Lung (tissue), 12 donors: ENCODE measurements around the gene LRRK1. TPM values are rescaled to one million over a fixed set of nuclear protein-coding genes. Genes with fewer than 3 reads are reported as not detected.
"Not testable (repeated sequence)": the region's sequence is repeated elsewhere in the genome, so short reads cannot be mapped to it uniquely, and the experiment has no call there.

Experiments
- ATAC-seq: fragments of 200-7000 bp; cut with Tn5 transposase; one replicate; pipeline ENCODE4 v1.9.1; 2020; ENCODE audit warnings: moderate number of reproducible peaks; ENCODE audit not compliant: insufficient read depth, low FRiP score
- DNase-seq, 3 donors: peaks; one replicate each; pipeline ENCODE4 v3.0.0-alpha.2; 2013 to 2017
- H3K27ac ChIP-seq, 2 donors: one replicate each; pipeline ENCODE4 v1.5.1; 2013; ENCODE audit warnings: mild to moderate bottlenecking in 2 of 2, moderate library complexity in 2 of 2, control low read depth in 1 of 2, inconsistent platforms in 1 of 2, low read depth in 1 of 2, low read length in 1 of 2
- H3K27me3 ChIP-seq, 3 donors: one replicate each; pipeline ENCODE4 v1.5.1; 2013; ENCODE audit warnings: low read length in 2 of 3; ENCODE audit not compliant: control insufficient read depth in 3 of 3, insufficient read depth in 3 of 3
- H3K36me3 ChIP-seq, 4 donors: one replicate each; pipeline ENCODE4 v1.5.1; 2013; ENCODE audit warnings: low read length in 4 of 4, mild to moderate bottlenecking in 1 of 4, moderate library complexity in 1 of 4; ENCODE audit not compliant: control insufficient read depth in 4 of 4, insufficient read depth in 4 of 4
- H3K4me1 ChIP-seq, 5 donors: one replicate each; pipeline ENCODE4 v1.5.1; 2013; ENCODE audit warnings: low read length in 5 of 5, mild to moderate bottlenecking in 2 of 5, moderate library complexity in 1 of 5; ENCODE audit not compliant: control insufficient read depth in 5 of 5, insufficient read depth in 5 of 5
- H3K4me3 ChIP-seq: one replicate; pipeline ENCODE4 v1.5.1; 2013; ENCODE audit warnings: mild to moderate bottlenecking, control low read depth, moderate library complexity
- H3K9ac ChIP-seq, 2 donors: one replicate each; pipeline ENCODE4 v1.5.1; 2013; ENCODE audit warnings: low read length in 2 of 2, control low read depth in 1 of 2; ENCODE audit not compliant: insufficient read depth in 1 of 2
- H3K9me3 ChIP-seq, 4 donors: one replicate each; pipeline ENCODE4 v1.5.1; 2013; ENCODE audit warnings: low read length in 3 of 4, mild to moderate bottlenecking in 1 of 4, moderate library complexity in 1 of 4; ENCODE audit not compliant: control insufficient read depth in 4 of 4, insufficient read depth in 3 of 4
- CTCF ChIP-seq: IDR thresholded peaks from 2 replicates; pipeline ENCODE4 v1.5.1; 2012; ENCODE audit warnings: mild to moderate bottlenecking; ENCODE audit errors: control extremely low read depth, extremely low read depth
- WGBS, 2 donors: extraction: QIAGEN DNeasy Blood & Tissue Kit; methylation state at CpG; one replicate each; pipeline ENCODE4 v1.1.7; 2013; 5-methylcytosine and 5-hydroxymethylcytosine counted together
- polyA plus RNA-seq, 2 donors: library from polyadenylated mRNA; stranded (reverse); fragments of 200-250 nt; gene quantifications; one replicate each; pipeline ENCODE4 v1.2.1, GENCODE V29; 2013
- total RNA-seq, 2 donors: library from RNA; depleted of rRNA in 1 of 2; stranded (reverse); fragments of >200 nt in 1 of 2; gene quantifications; one replicate each; pipeline ENCODE4 v1.2.1, GENCODE V29; 2014 to 2021
- donor health status: control.
- donor health status: control.
- donor health status: Bipolar disorder and iron deficiency.
- donor health status: healthy.
- donor health status: DM: yes; HTN: yes; CAD: no.

The LRRK1 gene
- total and polyA plus RNA-seq, 4 donors = 5.7 to 22.9 (median 9.7) TPM

- H3K9ac ChIP-seq = peak overlapping the region in 1 of 2 donors; percentile 8
- no peaks in the 10 kb centered on the region for H3K27me3 ChIP-seq
- no peak for TF ChIP-seq CTCF
- peaks cover 0 to 2% (median 0%) of the 10 kb centered on the region in 4 donors for H3K9me3 ChIP-seq
- peaks cover 0 to 36% (median 25%) of the 10 kb centered on the region in 5 donors for H3K4me1 ChIP-seq
- peak; percentile 69 to 87 (median 82) for DNase-seq
- H3K36me3 ChIP-seq = no peaks in the 10 kb centered on the region
- peak overlapping the region; percentile 26 to 48 for H3K27ac ChIP-seq
- no peak for ATAC-seq
- 62 to 65% methylated on average over 11 of the region's 11 CpGs for WGBS, 2 donors
- no peak overlapping the region for H3K4me3 ChIP-seq
These were observed 173.2 kb downstream of the LRRK1 start for GRCh38 chr15:101092156-101092866.

GRCh38 chr15:101092867-101093202 lies 173.7 kb downstream of the LRRK1 start:
- Histone ChIP-seq H3K9me3 (peaks cover 0 to 2% (median 0%) of the 10 kb centered on the region in 4 donors), H3K4me1 (peaks cover 0 to 36% (median 22%) of the 10 kb centered on the region in 5 donors), H3K27me3 (no peaks in the 10 kb centered on the region), H3K36me3 (no peaks in the 10 kb centered on the region), H3K9ac (no peak overlapping the region), H3K4me3 (no peak overlapping the region), H3K27ac (no peak overlapping the region)
- ATAC-seq (no peak), DNase-seq (no peak)
- WGBS, 2 donors = 95 to 97% methylated on average over 12 of the region's 12 CpGs
- TF ChIP-seq CTCF = no peak

- peaks cover 0 to 2% (median 0%) of the 10 kb centered on the region in 4 donors for H3K9me3 ChIP-seq
- no peaks in the 10 kb centered on the region for H3K36me3 ChIP-seq
- no peak overlapping the region for H3K9ac ChIP-seq
- ATAC-seq (no peak), DNase-seq (no peak)
- H3K27me3 ChIP-seq = no peaks in the 10 kb centered on the region
- no peak for TF ChIP-seq CTCF
- no peak overlapping the region for H3K4me3 ChIP-seq
- H3K4me1 ChIP-seq = peaks cover 0 to 35% (median 13%) of the 10 kb centered on the region in 5 donors
- 85 to 93% methylated on average over 12 of the region's 12 CpGs for WGBS, 2 donors
- no peak overlapping the region for H3K27ac ChIP-seq
These were observed 174.8 kb downstream of the LRRK1 start for GRCh38 chr15:101093958-101094357.

- ATAC-seq, H3K27me3 ChIP-seq, DNase-seq, H3K36me3 ChIP-seq, H3K27ac ChIP-seq, H3K9me3 ChIP-seq, H3K4me3 ChIP-seq, H3K9ac ChIP-seq: not testable (repeated sequence)
- 72 to 90% methylated on average over 5 to 6 of the region's 6 CpGs for WGBS, 2 donors
- peaks cover 0 to 23% (median 9%) of the 10 kb centered on the region in 5 donors for H3K4me1 ChIP-seq
These were observed 176.7 kb downstream of the LRRK1 start for GRCh38 chr15:101095796-101096406.
